CD4-positive, alpha-beta T cell (primary cell): ENCODE results near the gene C2CD4C. TPM values are rescaled to one million over a fixed set of nuclear protein-coding genes. Genes with fewer than 3 reads are reported as not detected.

Experiments
- ATAC-seq: fragments of 200-7000 bp; cut with Tn5 transposase; one replicate; pipeline ENCODE4 v1.10.0; 2022; ENCODE audit warnings: mild to moderate bottlenecking; ENCODE audit not compliant: poor library complexity
- CTCF ChIA-PET: fragments of 350-600 bp; sonication (Branson Sonifier 250); formaldehyde crosslinking; loops from one replicate; lab custom pipeline; 2021; ENCODE audit warnings: antibody characterized with exemption, inconsistent platforms; lab: Charles Lee
- POLR2A ChIA-PET: fragments of 350-600 bp; sonication (Branson Sonifier 250); formaldehyde crosslinking; loops from one replicate; lab custom pipeline; 2021; ENCODE audit warnings: antibody characterized with exemption, inconsistent platforms; lab: Charles Lee
- DNase-seq, 14 experiments: peaks; one replicate each; pipeline ENCODE4 v3.0.0-alpha.2; 2013 to 2020; ENCODE audit warnings: mixed read lengths in 2 of 14
- H3K27ac ChIP-seq, 2 donors: one replicate each; pipeline versions ENCODE4 v1.5.1 to v1.7.0; 2013; ENCODE audit warnings: low read length in 2 of 2, low read depth in 1 of 2, mild to moderate bottlenecking in 1 of 2
- H3K27me3 ChIP-seq, 2 experiments: 1 replicate in 1 of 2; 2 replicates in 1 of 2; pipeline versions ENCODE4 v1.6.1 to v1.7.0; 2013; ENCODE audit warnings: low read length in 2 of 2, control low read depth in 1 of 2, mild to moderate bottlenecking in 1 of 2, moderate library complexity in 1 of 2; ENCODE audit not compliant: insufficient read depth in 2 of 2, control insufficient read depth in 1 of 2
- H3K36me3 ChIP-seq: one replicate; pipeline ENCODE4 v1.6.1; 2013; ENCODE audit warnings: low read length, control low read depth; ENCODE audit not compliant: insufficient read depth
- H3K4me1 ChIP-seq: one replicate; pipeline ENCODE4 v1.6.1; 2013; ENCODE audit warnings: low read length, control low read depth; ENCODE audit not compliant: insufficient read depth
- H3K4me3 ChIP-seq: one replicate; pipeline ENCODE4 v1.5.1; 2013; ENCODE audit warnings: mild to moderate bottlenecking, low read length, moderate library complexity
- H3K9me3 ChIP-seq, 2 experiments: 1 replicate in 1 of 2; 2 replicates in 1 of 2; pipeline versions ENCODE4 v1.6.1 to v1.7.0; 2013; ENCODE audit warnings: low read length in 2 of 2, mild to moderate bottlenecking in 2 of 2, control low read depth in 1 of 2, moderate library complexity in 1 of 2; ENCODE audit not compliant: control insufficient read depth in 1 of 2, insufficient read depth in 1 of 2
- H3K27ac Mint-ChIP-seq: one replicate; pipeline ENCODE4 v1.8.0; 2020; ENCODE audit warnings: mixed read lengths
- H3K27me3 Mint-ChIP-seq: one replicate; pipeline ENCODE4 v1.8.0; 2021; ENCODE audit warnings: mixed read lengths
- H3K36me3 Mint-ChIP-seq: one replicate; pipeline ENCODE4 v1.8.0; 2021; ENCODE audit warnings: low read depth, mixed read lengths
- H3K4me1 Mint-ChIP-seq: one replicate; pipeline ENCODE4 v1.8.0; 2021; ENCODE audit warnings: low read depth, mixed read lengths
- H3K4me3 Mint-ChIP-seq: one replicate; pipeline ENCODE4 v1.8.0; 2020; ENCODE audit warnings: mild to moderate bottlenecking, mixed read lengths
- H3K9me3 Mint-ChIP-seq: one replicate; pipeline ENCODE4 v1.8.0; 2020; ENCODE audit warnings: mixed read lengths
- CTCF ChIP-seq: fragments of 200-600 bp; IDR thresholded peaks from one replicate; pipeline ENCODE4 v1.8.0; 2022; ENCODE audit warnings: antibody characterized with exemption, mild to moderate bottlenecking
- intact Hi-C, 2 experiments: fragments of 100-400 bp; cut with DNase I in 1 of 2; cut with micrococcal nuclease in 1 of 2; formaldehyde crosslinking; loops; one replicate each; pipeline versions ENCODE4 v1.15.1 to v1.9.0; 2023 to 2025; cut with DNase I, micrococcal nuclease
- total RNA-seq, 174 experiments: library from RNA in 2 of 174; stranded (reverse) in 2 of 174; gene quantifications; one replicate each; pipeline ENCODE4 v1.2.3 and lab custom pipeline; 2021 to 2026

Gene C2CD4C
- total RNA-seq, 2 experiments from 2014 or later = not detected

- H3K27ac ChIP-seq = no peak overlapping the region
- H3K36me3 ChIP-seq = no peaks in the 10 kb centered on the region
- Mint-ChIP-seq H3K36me3 (no peaks in the 10 kb centered on the region), H3K4me1 (peaks cover 8% of the 10 kb centered on the region), H3K27ac (no peak overlapping the region), H3K4me3 (no peak overlapping the region), H3K9me3 (no peaks in the 10 kb centered on the region), H3K27me3 (peaks cover 30% of the 10 kb centered on the region)
- peaks cover 0 to 22% of the 10 kb centered on the region in 2 experiments for H3K9me3 ChIP-seq
- no peak for ATAC-seq
- H3K4me3 ChIP-seq = no peak overlapping the region
- no peak for DNase-seq
- no peak for TF ChIP-seq CTCF
- intact Hi-C loops = no loop called here
- H3K27me3 ChIP-seq = peaks cover 30 to 45% of the 10 kb centered on the region in 2 experiments
- CTCF ChIA-PET = no interaction called here
- peaks cover 23% of the 10 kb centered on the region for H3K4me1 ChIP-seq
- POLR2A ChIA-PET = no interaction called here
These were observed 3.6 kb downstream of the C2CD4C start for GRCh38 chr19:405121-405965.

- Mint-ChIP-seq H3K27ac (no peak overlapping the region), H3K4me3 (no peak overlapping the region), H3K36me3 (no peaks in the 10 kb centered on the region), H3K9me3 (no peaks in the 10 kb centered on the region), H3K27me3 (peaks cover 22% of the 10 kb centered on the region), H3K4me1 (no peaks in the 10 kb centered on the region)
- no peak for DNase-seq
- Histone ChIP-seq H3K36me3 (no peaks in the 10 kb centered on the region), H3K4me3 (no peak overlapping the region), H3K9me3 (peaks cover 0 to 22% of the 10 kb centered on the region in 2 experiments), H3K27me3 (peaks cover 17 to 28% of the 10 kb centered on the region in 2 experiments), H3K27ac (no peak overlapping the region), H3K4me1 (peaks cover 7% of the 10 kb centered on the region)
- intact Hi-C loops = no loop called here
- ATAC-seq = no peak
- ChIA-PET POLR2A (no interaction called here), CTCF (no interaction called here)
- TF ChIP-seq CTCF = no peak
These were observed 5.5 kb downstream of the C2CD4C start for GRCh38 chr19:403221-404027.

GRCh38 chr19:402786-403185 lies 6.2 kb downstream of the C2CD4C start:
- intact Hi-C loops = no loop called here
- Histone ChIP-seq H3K27me3 (peaks cover 11 to 22% of the 10 kb centered on the region in 2 experiments), H3K4me3 (no peak overlapping the region), H3K9me3 (peaks cover 0 to 22% of the 10 kb centered on the region in 2 experiments), H3K36me3 (no peaks in the 10 kb centered on the region), H3K27ac (no peak overlapping the region), H3K4me1 (peaks cover under 1% of the 10 kb centered on the region)
- DNase-seq = no peak
- no peaks in the 10 kb centered on the region for H3K36me3 Mint-ChIP-seq
- peaks cover 22% of the 10 kb centered on the region for H3K27me3 Mint-ChIP-seq
- ATAC-seq = no peak
- H3K27ac Mint-ChIP-seq = no peak overlapping the region
- no peaks in the 10 kb centered on the region for H3K4me1 Mint-ChIP-seq
- TF ChIP-seq CTCF = no peak
- ChIA-PET POLR2A (no interaction called here), CTCF (no interaction called here)
- no peaks in the 10 kb centered on the region for H3K9me3 Mint-ChIP-seq
- no peak overlapping the region for H3K4me3 Mint-ChIP-seq
